HG02571 (cell line): Measurements from ENCODE around the gene MYB.
"Not testable (repeated sequence)": the region's sequence is repeated elsewhere in the genome, so short reads cannot be mapped to it uniquely, and the experiment has no call there.

Source experiments
- ATAC-seq: cut with Tn5 transposase; IDR thresholded peaks from one replicate; pipeline ENCODE4 v1.9.1; 2021; ENCODE audit warnings: mild to moderate bottlenecking, moderate library complexity; ENCODE audit not compliant: unreplicated experiment

Gene MYB

GRCh38 chr6:135243871-135244796, 63.0 kb downstream of the MYB start:
- ATAC-seq, result no peak

GRCh38 chr6:135244805-135245204, 63.7 kb downstream of the MYB start:
- no peak for ATAC-seq

- ATAC-seq, result not testable (repeated sequence)
These were observed 65.4 kb downstream of the MYB start for GRCh38 chr6:135246412-135247012.

- ATAC-seq, result no peak
These were observed 69.1 kb downstream of the MYB start for GRCh38 chr6:135250234-135250633.

GRCh38 chr6:135250751-135251497, 69.8 kb downstream of the MYB start:
- no peak for ATAC-seq

- no peak for ATAC-seq
These were observed 70.7 kb downstream of the MYB start for GRCh38 chr6:135251498-135252441.

- ATAC-seq, result no peak
These were observed 73.4 kb downstream of the MYB start for GRCh38 chr6:135254471-135254870.

GRCh38 chr6:135256866-135257265, 75.8 kb downstream of the MYB start:
- no peak for ATAC-seq

GRCh38 chr6:135257631-135258405, 76.7 kb downstream of the MYB start:
- ATAC-seq, result no peak

GRCh38 chr6:135258970-135259369, 77.9 kb downstream of the MYB start:
- no peak for ATAC-seq

- no peak for ATAC-seq
These were observed 79.5 kb downstream of the MYB start for GRCh38 chr6:135260612-135261011.

GRCh38 chr6:135261872-135262725, 81.0 kb downstream of the MYB start:
- no peak for ATAC-seq

- ATAC-seq, result no peak
These were observed 84.2 kb downstream of the MYB start for GRCh38 chr6:135265278-135265677.

- no peak for ATAC-seq
These were observed 85.6 kb downstream of the MYB start for GRCh38 chr6:135266675-135267074.

- no peak for ATAC-seq
These were observed 86.0 kb downstream of the MYB start for GRCh38 chr6:135267085-135267484.

- no peak for ATAC-seq
These were observed 87.2 kb downstream of the MYB start for GRCh38 chr6:135268263-135268662.

GRCh38 chr6:135268740-135269139, 87.6 kb downstream of the MYB start:
- no peak for ATAC-seq
